T-helper 2 cell (primary cell): ENCODE measurements around the gene KRT36.

Source experiments
- DNase-seq, 5 experiments: peaks; one replicate each; pipeline versions ENCODE4 v3.0.0 to v3.0.0-alpha.2; 2012 to 2022

The KRT36 gene

GRCh38 chr17:41521574-41522261 is 32.0 kb upstream of the KRT36 start:
- DNase-seq = no peak

- DNase-seq = no peak
Measured at GRCh38 chr17:41520821-41521521, 31.3 kb upstream of the KRT36 start.

- no peak for DNase-seq
Measured at GRCh38 chr17:41519501-41520224, 30.0 kb upstream of the KRT36 start.

- no peak for DNase-seq
Measured at GRCh38 chr17:41518789-41519449, 29.2 kb upstream of the KRT36 start, which contains the start of gene KRT15. Gene KRT15 (minus strand): TSS chr17:41518890. CDS start chr17:41518827, 63 bp downstream.

GRCh38 chr17:41518031-41518430 is 28.3 kb upstream of the KRT36 start:
- DNase-seq = no peak

GRCh38 chr17:41516830-41517283 is 27.1 kb upstream of the KRT36 start:
- no peak for DNase-seq

GRCh38 chr17:41516147-41516829 is 26.6 kb upstream of the KRT36 start:
- DNase-seq = no peak

GRCh38 chr17:41513168-41513547 is 23.4 kb upstream of the KRT36 start:
- DNase-seq = no peak

- no peak for DNase-seq
Measured at GRCh38 chr17:41512546-41513167, 22.9 kb upstream of the KRT36 start.

- no peak for DNase-seq
Measured at GRCh38 chr17:41511716-41512115, 22.0 kb upstream of the KRT36 start.

- DNase-seq = no peak
Measured at GRCh38 chr17:41511116-41511515, 21.4 kb upstream of the KRT36 start.

- DNase-seq = no peak
Measured at GRCh38 chr17:41510251-41511065, 20.7 kb upstream of the KRT36 start.

- DNase-seq = no peak
Measured at GRCh38 chr17:41507315-41507880, 17.7 kb upstream of the KRT36 start.

GRCh38 chr17:41505809-41506767 is 16.4 kb upstream of the KRT36 start:
- DNase-seq = no peak

GRCh38 chr17:41505007-41505808 is 15.5 kb upstream of the KRT36 start, which contains the start of gene KRT13:
Gene KRT13 (minus strand): TSS chr17:41505612. CDS start chr17:41505550, 62 bp downstream.
- no peak for DNase-seq

GRCh38 chr17:41504246-41504977 is 14.7 kb upstream of the KRT36 start:
- no peak for DNase-seq

GRCh38 chr17:41503202-41503601 is 13.5 kb upstream of the KRT36 start:
- no peak for DNase-seq
